ENCODE data around the gene PRTFDC1.
A peak's percentile ranks its signal among the peaks of the same experiment; 100 is the strongest.

PRTFDC1 gene

GRCh38 chr10:24952143-24952706 is at the start of gene PRTFDC1:
Gene PRTFDC1 (minus strand): TSS chr10:24952606. CDS start chr10:24952575, 31 bp downstream.
- DNase-seq: peak; percentile 30 to 41
- ATAC-seq: peak; percentile 66
- Mint-ChIP-seq H3K4me3 (peak within 1 kb of the TSS; percentile 87 to 88), H3K9me3 (no peaks in the 10 kb centered on the region), H3K4me1 (peaks cover 36% of the 10 kb centered on the region), H3K27ac (peak within 1 kb of the TSS; percentile 97 to 98), H3K27me3 (no peaks in the 10 kb centered on the region)

GRCh38 chr10:24998044-24998443 is 45.6 kb upstream of the PRTFDC1 start:
- DNase-seq (no peak), ATAC-seq (no peak)
- no peak overlapping the region for H3K27ac Mint-ChIP-seq
- H3K4me1 Mint-ChIP-seq: no peaks in the 10 kb centered on the region
- peaks cover 14 to 19% of the 10 kb centered on the region in 2 donors for H3K9me3 Mint-ChIP-seq
- H3K4me3 Mint-ChIP-seq: no peak overlapping the region
- no peaks in the 10 kb centered on the region for H3K27me3 Mint-ChIP-seq

- H3K4me3 Mint-ChIP-seq: no peak overlapping the region
- no peak overlapping the region for H3K27ac Mint-ChIP-seq
- no peak for DNase-seq
- no peaks in the 10 kb centered on the region for H3K27me3 Mint-ChIP-seq
- ATAC-seq: no peak
- H3K4me1 Mint-ChIP-seq: no peaks in the 10 kb centered on the region
- no peaks in the 10 kb centered on the region for H3K9me3 Mint-ChIP-seq
Measured at GRCh38 chr10:24995072-24995471, 42.7 kb upstream of the PRTFDC1 start.

GRCh38 chr10:24993237-24993958 is 41.0 kb upstream of the PRTFDC1 start:
- Mint-ChIP-seq H3K27me3 (no peaks in the 10 kb centered on the region), H3K4me1 (no peaks in the 10 kb centered on the region), H3K4me3 (no peak overlapping the region), H3K9me3 (no peaks in the 10 kb centered on the region), H3K27ac (no peak overlapping the region)
- no peak for DNase-seq
- ATAC-seq: no peak

- H3K27me3 Mint-ChIP-seq: no peaks in the 10 kb centered on the region
- no peak overlapping the region for H3K4me3 Mint-ChIP-seq
- ATAC-seq (no peak), DNase-seq (no peak)
- no peaks in the 10 kb centered on the region for H3K9me3 Mint-ChIP-seq
- no peak overlapping the region for H3K27ac Mint-ChIP-seq
- no peaks in the 10 kb centered on the region for H3K4me1 Mint-ChIP-seq
Measured at GRCh38 chr10:24992512-24993133, 40.2 kb upstream of the PRTFDC1 start.

GRCh38 chr10:24991298-24991697 is 38.9 kb upstream of the PRTFDC1 start:
- ATAC-seq: no peak
- H3K4me3 Mint-ChIP-seq: no peak overlapping the region
- H3K27me3 Mint-ChIP-seq: no peaks in the 10 kb centered on the region
- H3K4me1 Mint-ChIP-seq: no peaks in the 10 kb centered on the region
- H3K9me3 Mint-ChIP-seq: no peaks in the 10 kb centered on the region
- DNase-seq: no peak
- no peak overlapping the region for H3K27ac Mint-ChIP-seq

GRCh38 chr10:24989867-24990266 is 37.5 kb upstream of the PRTFDC1 start:
- Mint-ChIP-seq H3K27ac (no peak overlapping the region), H3K9me3 (no peaks in the 10 kb centered on the region), H3K4me3 (no peak overlapping the region)

GRCh38 chr10:24988831-24989640 is 36.6 kb upstream of the PRTFDC1 start:
- Mint-ChIP-seq H3K9me3 (no peaks in the 10 kb centered on the region), H3K4me1 (no peaks in the 10 kb centered on the region), H3K27me3 (no peaks in the 10 kb centered on the region), H3K4me3 (no peak overlapping the region), H3K27ac (no peak overlapping the region)
- ATAC-seq: no peak
- no peak for DNase-seq

More at GRCh38 chr10:24989867-24990266, 37.5 kb upstream of the PRTFDC1 start:
- DNase-seq (no peak), ATAC-seq (no peak)
- Mint-ChIP-seq H3K4me1 (no peaks in the 10 kb centered on the region), H3K27me3 (no peaks in the 10 kb centered on the region)

GRCh38 chr10:24984906-24985305 is 32.5 kb upstream of the PRTFDC1 start:
- ATAC-seq: no peak
- Mint-ChIP-seq H3K27ac (no peak overlapping the region), H3K9me3 (peaks cover 5 to 6% of the 10 kb centered on the region in 2 donors), H3K27me3 (no peaks in the 10 kb centered on the region), H3K4me3 (no peak overlapping the region), H3K4me1 (peaks cover 11% of the 10 kb centered on the region)
- DNase-seq: no peak

- Mint-ChIP-seq H3K27ac (no peak overlapping the region), H3K27me3 (no peaks in the 10 kb centered on the region), H3K9me3 (peaks cover 8 to 10% of the 10 kb centered on the region in 2 donors), H3K4me3 (no peak overlapping the region), H3K4me1 (peaks cover 11% of the 10 kb centered on the region)
- ATAC-seq (no peak), DNase-seq (no peak)
Measured at GRCh38 chr10:24983946-24984345, 31.5 kb upstream of the PRTFDC1 start.

- Mint-ChIP-seq H3K4me3 (no peak overlapping the region), H3K4me1 (peaks cover 11% of the 10 kb centered on the region), H3K27ac (no peak overlapping the region), H3K9me3 (peaks cover 8 to 10% of the 10 kb centered on the region in 2 donors), H3K27me3 (no peaks in the 10 kb centered on the region)
- DNase-seq (no peak), ATAC-seq (no peak)
Measured at GRCh38 chr10:24983130-24983529, 30.7 kb upstream of the PRTFDC1 start.

GRCh38 chr10:24982319-24983112 is 30.1 kb upstream of the PRTFDC1 start:
- no peak for ATAC-seq
- Mint-ChIP-seq H3K4me3 (no peak overlapping the region), H3K27ac (no peak overlapping the region), H3K9me3 (peaks cover 8 to 10% of the 10 kb centered on the region in 2 donors), H3K4me1 (peaks cover 11% of the 10 kb centered on the region), H3K27me3 (no peaks in the 10 kb centered on the region)
- no peak for DNase-seq

GRCh38 chr10:24981161-24981710 is 28.8 kb upstream of the PRTFDC1 start:
- DNase-seq: no peak
- Mint-ChIP-seq H3K27me3 (no peaks in the 10 kb centered on the region), H3K9me3 (peaks cover 8 to 10% of the 10 kb centered on the region in 2 donors), H3K27ac (no peak overlapping the region), H3K4me1 (peaks cover 11% of the 10 kb centered on the region), H3K4me3 (no peak overlapping the region)
- no peak for ATAC-seq

- peaks cover 11% of the 10 kb centered on the region for H3K4me1 Mint-ChIP-seq
Measured at GRCh38 chr10:24979685-24980084, 27.3 kb upstream of the PRTFDC1 start.

GRCh38 chr10:24974976-24975375 is 22.6 kb upstream of the PRTFDC1 start:
- Mint-ChIP-seq H3K4me3 (no peak overlapping the region), H3K27me3 (no peaks in the 10 kb centered on the region), H3K4me1 (no peaks in the 10 kb centered on the region), H3K27ac (no peak overlapping the region), H3K9me3 (peaks cover 2 to 6% of the 10 kb centered on the region in 2 donors)
- ATAC-seq (no peak), DNase-seq (no peak)

More at GRCh38 chr10:24979685-24980084, 27.3 kb upstream of the PRTFDC1 start:
- ATAC-seq (no peak), DNase-seq (no peak)
- peaks cover 8 to 10% of the 10 kb centered on the region in 2 donors for H3K9me3 Mint-ChIP-seq
- peak overlapping the region in 1 of 2 donors; percentile 35 for H3K27ac Mint-ChIP-seq
- no peak overlapping the region for H3K4me3 Mint-ChIP-seq
- no peaks in the 10 kb centered on the region for H3K27me3 Mint-ChIP-seq

All from stimulated activated naive CD8-positive, alpha-beta T cell treated with anti-CD3 and anti-CD28 coated beads, Interleukin-15, amount 100 ng/mL, for 72 hours (primary cell).